ENCODE results near the gene IGSF21.

IGSF21 gene

DNA sequence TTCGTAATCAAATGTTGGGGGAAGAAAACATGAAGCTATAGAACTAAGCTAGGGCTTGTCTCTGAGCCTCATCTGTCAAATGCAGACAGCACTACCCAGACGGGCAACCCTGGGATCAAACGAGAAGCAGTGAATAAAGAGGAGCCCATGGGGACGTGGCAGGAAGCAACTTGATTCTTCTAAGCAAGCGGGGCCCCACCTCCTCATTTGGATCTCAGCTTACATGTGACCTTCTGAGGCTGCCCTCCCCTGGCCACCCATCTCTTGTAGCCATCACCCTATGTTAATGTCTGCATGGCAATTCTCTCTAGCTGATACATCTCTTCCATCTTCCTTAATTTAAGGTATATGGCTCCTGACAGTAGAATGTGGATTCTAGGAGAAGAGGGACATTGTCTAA, 171.3 kb downstream of the IGSF21 start:
- DNase-seq, result no peak

DNA sequence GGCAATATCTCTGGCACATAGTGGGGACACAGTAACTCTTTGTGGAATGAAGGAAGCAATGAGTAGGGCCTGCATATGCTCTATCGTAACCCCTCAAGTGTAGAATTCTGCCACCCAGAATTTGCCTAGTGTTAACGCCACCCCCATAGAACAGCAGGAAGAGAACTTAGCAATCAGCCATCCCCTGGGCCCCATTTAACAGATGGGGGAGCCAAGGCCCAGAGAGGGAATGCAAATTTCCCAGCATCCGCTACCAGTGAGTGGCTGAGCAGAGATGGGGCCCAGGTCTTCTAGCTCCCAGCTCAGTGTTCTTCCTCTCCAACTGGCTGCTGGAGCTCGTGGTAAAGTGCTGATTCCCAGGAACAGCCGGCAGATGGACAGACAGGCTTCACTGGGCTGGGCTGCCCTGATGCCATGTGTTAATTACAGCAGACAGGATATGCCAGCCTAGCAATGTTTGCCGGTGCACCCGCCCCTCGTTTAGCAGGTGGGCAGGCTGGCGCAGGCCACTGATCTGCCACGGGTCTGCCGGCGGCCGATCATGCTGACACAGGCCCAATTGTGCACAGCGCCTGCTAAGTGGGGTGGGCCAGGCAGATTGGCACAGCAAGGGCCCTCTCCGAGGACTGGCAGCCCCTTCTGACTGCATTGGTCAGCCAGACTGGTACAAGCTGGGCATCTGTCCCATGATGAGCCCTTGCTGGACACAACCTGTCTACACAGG, 171.9 kb downstream of the IGSF21 start:
- no peak for DNase-seq

DNA sequence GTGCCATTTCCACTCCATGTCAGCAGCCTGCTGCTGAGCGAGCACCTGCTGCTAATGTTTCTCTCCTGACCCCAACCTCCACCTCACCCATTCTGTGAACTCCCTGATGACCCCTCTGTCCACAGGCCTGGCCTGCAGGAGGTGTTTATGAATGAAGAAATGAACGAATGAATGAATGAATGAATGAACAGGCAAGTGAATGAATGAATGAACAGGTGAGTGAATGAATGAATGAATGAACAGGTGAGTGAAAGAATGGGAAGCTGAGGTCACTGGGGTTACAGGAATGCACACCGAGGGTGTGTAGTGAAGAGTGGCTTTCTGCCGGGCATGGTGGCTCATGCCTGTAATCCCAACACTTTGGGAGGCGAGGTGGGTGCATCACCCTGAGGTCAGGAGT, 173.4 kb downstream of the IGSF21 start:
- DNase-seq, result no peak

DNA sequence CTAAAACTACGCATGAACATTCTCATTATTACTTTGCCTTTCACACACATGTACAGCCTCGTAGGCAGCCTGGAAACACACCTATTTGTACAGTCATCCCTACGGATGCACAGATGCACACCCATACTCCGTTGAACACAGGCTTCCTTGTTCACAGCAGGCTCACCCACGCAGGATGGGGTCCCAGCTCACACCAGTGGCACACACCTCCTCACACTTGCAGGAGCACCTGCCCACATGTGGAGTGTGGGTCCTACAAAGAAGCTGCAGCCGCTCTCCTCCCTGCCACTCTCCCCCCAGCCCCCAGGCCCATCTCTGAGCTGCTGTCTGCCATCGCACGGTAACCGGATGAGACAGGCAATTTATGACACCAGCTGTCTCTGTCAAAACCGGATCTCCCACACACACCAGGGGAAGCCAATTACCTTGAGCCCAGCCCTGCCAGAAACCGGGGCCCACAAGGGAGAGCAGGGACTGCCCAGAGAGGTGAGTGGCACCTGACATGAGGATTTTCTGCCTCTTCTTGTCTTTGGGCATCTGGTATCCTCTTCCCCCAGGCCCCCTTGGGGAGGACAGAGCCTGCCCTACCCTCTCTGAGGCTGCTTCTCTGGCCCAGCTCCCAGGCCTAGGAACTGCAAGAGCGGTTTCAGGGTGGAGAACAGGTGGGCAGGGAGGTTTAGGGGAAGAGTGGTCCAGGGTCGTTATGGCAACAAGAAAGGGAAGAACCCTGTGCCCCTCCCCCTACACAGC, 175.4 kb downstream of the IGSF21 start:
- DNase-seq, result no peak

DNA sequence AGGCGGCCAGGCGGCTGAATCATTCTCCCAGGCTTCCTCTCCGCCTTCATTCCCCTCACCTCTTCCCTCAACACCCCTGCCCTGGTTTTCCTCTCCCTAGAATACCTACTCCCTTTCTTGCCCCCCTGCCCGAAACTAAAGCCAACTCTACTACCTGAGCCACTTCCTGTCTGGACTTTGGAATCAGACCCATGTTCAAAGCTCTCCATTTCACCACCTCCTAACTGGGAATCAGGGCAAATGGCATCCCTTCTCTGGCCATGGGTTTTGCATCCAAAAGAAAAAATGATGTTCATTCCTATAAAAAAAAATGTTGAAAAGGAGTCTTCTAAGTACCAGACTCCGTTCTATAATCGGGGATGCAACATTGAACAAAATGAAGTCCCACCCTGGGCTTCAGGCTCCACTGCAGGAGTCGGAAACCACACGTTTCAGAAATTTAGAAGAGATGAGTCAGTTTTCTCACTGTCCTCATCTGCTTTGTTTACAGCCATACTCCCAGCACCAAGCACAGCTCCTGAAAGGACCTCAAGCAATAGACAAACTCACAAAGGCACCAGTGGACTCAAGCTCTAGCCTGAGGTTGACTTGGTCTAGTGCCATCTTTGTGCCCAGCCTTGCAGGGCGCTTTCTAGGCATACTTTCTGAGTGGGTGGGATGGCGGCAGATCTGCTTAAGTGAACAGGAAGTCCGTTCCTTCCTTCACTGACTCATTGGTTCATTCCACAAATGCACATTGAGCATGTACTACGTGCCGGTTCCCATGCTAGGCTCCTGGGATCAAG, 176.2 kb downstream of the IGSF21 start:
- DNase-seq, result no peak

DNA sequence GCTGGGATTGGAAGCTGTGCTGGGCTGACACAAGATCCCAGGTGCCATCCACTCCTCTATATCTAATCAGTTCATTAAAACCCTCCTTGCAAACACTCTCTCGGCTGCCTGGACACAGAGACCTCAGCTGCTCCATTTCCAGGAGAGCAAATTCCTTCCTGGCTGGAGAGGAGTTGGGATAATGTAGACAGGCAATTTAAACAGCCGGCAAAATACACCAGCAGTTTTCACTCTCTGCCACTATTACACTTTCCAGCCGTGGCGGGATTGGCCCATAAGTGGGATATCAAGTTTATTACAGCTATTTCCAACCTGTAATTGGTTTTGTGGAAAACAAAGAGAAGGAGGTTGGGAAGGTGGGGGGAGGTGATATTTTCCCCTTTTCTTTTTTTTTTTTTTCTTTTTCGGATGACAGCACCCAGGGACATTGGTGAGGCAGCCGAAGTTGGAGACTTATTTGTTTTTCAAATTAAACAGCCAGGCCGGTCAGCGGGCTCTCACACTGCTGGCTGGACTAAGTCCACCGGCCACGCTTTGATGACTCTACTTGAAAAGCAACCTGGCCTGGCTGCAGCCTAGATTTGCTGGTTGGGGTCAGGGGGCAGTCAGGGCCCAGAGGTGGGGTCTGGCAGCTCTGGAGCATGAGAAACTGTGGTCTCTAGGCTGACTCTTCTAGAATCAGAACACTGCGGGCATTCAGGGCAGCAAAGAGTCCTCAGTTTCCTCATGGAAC, 177.4 kb downstream of the IGSF21 start:
- no peak for DNase-seq

DNA sequence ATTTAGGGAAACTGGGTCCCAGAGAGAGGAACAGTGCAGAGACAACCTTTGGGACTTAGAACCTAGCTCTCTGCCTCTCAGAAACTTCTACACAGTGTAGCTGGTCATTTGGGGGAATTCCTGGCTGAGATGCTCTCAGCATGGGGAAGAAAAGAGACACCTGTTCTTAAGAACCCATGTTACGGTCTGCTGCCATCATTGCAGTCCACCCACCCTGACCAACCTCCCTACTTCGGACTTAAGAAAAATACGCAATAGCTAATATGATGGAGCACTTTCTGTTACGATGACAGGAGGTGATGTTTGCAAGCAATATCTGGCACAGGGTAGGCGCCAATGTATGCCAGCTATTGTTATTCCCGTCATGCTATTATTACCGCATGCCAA, 177.9 kb downstream of the IGSF21 start:
- DNase-seq, result no peak

DNA sequence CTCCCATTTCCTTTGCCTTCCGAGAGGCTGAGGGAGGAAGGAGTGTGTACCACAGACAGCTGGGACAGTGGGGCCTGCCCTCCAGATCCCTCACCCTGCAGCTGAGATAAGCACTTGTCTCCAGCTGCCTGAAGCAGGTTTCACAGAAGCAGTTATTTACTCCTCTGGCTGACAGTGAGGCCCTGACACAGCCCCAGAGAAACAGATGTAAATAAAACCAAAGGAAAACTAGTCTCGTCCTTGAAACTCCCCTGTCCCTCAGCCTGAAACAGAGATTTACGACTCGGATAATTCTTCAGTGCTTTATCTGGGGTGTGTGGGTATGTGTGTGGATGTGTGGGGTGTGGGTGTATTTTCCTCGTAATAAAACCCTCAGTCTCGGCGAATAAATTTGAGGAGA, 181.1 kb downstream of the IGSF21 start:
- no peak for DNase-seq

DNA sequence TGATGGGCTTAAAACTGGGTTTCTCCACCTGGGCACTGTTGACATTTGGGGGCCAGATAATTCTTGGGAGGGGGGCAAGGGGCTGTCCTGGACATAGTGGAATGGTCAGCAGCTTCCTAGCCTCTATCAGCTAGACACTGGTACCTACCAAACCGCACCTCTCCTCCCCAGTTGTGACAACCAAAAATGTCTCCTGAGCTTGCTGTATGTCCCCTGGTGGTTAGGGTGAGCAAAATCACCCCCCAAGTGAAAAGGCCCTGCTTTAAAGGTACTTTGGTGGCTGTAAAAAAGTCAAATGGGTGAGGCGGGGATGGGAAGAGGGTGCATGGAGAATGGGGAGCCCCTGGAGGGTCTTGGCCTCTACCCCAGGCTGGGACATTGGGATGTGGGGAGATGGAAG, 182.0 kb downstream of the IGSF21 start:
- DNase-seq, result no peak

DNA sequence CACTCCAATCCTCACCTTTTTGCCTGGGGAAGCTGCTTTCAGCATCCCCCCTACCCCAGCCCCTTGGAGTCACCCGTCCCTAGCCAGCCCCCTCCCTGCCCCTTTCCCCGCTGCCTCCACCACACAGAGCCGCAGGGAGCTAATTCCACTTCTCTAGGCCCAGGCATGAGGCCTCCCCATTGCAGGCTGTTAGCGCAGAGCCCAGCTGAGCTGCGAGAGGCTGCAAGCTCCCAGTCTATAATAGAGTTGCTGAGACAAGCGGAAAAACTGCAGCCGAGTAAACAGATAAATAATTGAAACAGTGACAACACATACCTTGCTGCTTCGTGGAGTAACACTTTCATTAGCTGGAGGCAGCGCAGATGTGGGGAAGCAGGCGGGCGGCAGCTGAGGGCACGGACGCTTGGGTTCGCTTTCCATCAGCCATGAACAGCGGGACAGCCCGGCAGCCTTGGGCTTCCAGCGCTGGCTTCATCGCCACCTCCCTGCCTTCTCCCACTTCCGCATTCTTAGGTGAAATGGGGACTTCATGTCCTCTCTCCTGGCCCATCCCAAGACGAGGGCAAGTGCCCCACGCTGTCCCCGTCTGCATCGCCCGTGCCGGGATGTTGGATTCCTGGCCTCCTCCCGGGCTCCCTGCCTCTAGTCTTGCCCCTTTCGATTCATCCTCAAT, 183.3 kb downstream of the IGSF21 start:
- no peak for DNase-seq

DNA sequence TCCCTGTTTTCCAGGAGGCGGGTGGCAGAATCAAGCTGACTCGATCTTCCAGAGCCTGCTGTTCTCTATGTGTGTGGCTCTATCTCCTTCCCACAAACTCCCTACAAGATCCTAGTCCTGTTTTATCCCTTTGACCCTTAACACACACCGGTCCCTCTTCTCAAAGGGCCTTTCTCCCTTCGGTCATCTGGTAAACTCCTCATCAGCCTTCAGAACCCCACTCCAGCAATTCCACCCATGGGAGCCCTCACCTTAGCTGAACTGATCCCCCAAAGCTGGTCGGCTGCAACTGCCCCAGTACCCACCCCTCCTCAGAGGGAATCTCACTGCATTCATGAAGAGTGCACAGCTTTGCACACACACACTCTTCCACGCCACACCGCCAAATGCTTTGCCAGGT, 184.9 kb downstream of the IGSF21 start:
- no peak for DNase-seq

DNA sequence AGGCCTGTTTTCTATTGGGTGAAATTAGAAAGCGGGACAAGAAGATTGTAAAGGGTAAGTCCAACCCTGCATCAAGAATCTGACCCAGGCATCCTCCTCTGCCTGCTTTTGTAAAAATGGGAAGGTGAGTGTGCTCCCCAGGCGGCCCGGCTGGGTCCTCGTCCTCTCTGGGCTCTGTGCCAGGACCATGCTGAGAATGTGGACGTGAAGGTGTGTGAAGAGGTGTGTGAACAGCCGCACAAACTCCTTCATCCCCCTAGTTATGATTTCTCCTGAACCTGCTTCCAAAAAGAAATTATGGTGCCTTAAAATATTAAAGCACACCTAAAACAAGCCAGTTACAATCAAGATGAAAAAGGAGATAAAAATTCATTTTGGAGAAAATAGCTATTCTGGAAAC, 185.7 kb downstream of the IGSF21 start:
- no peak for DNase-seq

DNA sequence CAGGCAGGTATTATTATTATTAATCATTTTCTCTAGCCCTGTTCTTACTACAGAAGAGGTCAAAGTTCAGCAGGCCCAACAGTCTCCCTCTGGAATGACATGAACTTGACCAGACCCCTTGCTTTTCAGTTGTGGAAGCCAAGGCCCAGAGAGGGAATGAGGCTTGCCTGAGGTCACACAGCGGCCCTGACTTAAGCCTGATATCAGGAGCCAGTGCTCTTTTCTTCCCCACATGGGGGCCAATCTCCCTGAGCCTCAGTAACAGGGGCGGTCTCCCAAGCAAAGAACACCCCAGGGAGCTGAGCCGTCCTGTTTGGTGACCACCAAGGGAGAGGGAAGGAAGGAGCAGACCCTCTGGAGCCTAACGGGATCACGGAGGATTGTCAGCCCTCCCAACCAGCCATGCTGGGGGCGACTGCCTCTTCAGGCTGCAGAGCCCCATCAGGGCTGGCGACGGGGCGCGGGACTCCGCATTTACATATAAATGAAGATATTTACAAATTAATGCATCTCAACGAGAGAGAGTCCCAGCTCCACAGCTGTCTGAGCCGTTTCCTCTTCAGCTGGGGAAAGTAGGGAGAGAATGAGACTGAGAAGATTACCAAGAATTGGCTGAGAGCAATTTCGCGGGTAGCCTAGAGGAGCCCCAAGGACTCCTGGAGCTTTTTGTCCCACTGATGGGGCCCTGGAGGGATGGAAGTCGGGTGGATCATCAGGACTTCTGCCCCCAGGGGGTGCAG, 187.0 kb downstream of the IGSF21 start:
- no peak for DNase-seq

DNA sequence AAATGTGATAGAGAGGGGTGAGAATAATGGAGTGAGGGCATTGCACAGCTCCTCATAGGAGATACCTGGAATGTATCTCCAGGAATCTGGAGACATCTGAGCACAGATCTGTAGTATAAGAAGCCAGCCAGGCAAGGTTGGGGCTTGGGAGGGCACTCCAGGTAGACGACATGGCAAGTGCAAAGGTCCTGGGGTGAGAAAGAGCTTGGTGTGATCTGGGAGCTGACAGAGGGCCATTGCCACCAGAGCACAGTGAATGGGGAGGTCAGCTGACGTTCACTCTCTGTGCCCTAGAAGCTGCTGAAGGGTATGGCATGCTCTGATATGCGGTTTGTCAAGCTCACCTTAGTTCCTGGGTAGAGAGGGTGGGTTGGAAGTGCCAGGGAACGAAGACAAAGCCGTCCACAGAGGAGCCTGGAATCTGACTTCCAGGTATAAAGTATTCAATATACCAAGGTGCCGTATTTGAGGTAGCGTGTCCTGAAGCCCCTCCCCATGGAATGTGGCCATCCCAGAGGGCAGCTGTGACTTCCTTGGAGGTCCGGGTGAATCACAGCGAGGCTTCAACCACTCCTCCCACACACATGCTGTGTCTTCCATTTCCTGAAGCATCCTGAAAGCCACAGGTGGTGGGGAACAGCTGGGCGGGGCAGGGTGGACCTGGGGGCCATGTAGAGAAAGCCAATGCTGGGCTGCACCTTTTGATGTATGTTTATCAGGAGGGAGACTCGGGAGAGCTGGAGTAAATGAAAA, 190.5 kb downstream of the IGSF21 start:
- no peak for DNase-seq

DNA sequence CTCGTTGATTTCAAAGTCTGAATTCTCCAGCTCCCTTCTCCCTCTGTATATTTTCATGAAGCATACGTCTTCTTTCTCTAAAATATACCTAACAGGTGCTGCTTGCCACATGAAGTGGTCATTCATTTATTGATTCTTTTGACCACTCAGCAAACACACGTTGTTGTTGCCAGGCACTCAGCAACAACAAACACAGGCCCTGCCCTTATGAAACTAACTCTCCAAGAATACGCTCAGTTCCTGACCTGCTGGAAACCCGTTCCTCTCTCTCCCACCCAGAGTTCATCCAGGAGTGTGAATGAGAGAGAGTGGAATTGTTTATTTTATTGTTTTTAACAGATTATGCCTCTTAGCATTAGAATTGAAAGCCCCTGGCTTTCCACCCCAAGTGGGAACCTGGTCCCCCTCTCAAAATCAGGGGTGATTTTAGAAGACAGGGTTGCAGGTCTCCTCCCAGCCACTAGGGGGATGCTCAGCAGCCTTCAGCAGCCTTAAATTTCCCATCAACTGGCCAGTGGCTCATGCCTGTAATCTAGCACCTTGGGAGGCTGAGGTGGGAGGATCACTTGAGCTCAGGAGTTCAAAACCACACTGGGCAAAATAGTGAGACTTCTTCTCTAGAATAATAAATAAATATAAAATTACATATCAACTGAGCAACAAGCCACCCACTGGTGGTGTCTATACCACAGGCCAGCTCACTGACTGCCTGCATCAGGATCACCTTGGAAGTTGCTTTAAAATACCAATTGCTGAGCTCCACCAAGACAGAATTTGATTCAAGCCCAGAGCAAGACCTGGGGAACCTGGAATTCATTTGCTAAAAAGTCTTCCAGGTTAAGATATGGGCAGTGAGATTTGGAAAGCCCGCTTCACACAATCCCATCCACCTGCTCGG, 192.1 kb downstream of the IGSF21 start:
- DNase-seq, result no peak

DNA sequence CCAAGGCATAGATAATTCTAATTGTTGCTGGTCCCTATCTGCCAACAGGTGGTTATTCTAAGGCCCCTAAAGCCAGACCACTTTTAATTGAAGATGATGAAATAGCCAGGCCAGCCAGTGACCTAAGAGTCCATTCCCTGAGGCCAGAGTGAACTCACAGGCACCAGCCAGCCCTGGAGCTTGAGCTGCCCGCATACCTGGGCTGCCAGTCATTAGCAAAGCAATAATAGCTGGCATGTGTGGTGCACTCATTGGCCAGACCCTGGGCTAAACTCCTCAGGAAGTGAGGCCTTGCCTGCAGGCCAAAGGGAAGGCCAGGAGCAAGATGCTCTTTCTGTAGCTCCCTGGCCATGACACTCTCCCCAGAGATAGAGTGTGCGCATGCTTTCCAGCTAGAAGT, 192.8 kb downstream of the IGSF21 start:
- no peak for DNase-seq

DNA sequence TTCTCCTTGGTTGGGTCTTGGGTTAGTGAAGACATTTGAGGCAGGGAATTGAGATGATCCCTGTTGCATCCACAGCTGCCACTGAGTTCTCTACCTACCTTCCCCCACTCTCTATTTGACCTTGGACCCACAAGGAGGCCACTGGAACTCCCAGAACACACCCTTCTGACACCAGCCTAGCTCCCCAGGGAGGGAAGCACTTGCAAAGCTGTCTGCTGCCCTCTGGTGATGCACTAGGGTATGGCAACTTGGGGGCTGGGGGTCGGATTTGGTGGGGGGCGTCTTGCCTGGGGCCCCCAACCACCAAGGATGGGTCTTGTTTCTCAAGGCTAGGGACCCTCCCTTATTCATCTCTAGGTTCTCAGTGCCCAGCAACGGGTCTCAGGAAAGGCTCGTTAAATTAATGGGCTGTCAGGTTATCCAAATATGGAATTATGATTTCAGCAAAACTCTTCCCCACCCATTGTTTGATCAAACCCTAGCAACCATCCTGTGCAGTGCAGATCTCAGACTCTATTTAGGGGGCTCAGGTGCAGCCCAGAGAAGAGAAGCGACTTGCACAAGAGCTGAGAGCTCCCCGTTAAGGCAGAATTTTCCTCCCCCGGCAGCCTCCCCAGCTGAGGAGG, 195.3 kb downstream of the IGSF21 start:
- peak; percentile 60 for DNase-seq

DNA sequence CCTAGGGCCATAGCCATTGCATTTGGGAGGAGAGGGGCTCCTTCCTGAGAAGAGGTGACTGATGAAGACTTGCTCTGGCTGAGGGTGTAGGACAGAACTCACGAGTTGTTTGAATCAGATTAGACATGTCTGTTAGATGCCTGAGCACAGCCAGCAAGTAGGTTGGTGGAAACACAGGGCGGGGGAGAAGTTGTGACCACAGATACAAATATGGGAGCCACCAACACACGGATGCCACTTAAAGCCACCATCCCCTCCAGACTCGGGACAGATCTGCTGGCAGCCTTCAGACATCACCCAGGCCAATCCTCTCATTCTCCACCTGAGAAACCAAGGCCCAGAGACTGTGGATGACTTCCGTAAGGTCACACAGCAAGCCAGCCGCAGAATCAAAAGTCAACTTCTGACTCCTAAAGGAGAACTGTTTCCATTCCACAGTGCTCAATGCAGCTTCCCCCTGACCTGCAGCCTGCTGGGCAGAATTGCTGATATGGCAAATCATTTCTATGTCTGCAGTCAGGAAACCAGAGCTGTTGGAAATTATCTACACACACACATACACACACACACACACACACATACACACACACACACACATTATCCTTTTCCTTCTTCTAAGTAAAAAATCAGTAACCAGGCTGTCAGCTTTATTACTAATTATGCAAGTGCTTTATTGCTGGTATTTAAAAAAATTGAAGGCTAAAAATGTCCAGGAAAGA, 196.7 kb downstream of the IGSF21 start:
- no peak for DNase-seq
